ENCODE results near the gene KIF4A. TPM values are rescaled to one million over a fixed set of nuclear protein-coding genes. Genes with fewer than 3 reads are reported as not detected.
A peak's percentile ranks its signal among the peaks of the same experiment; 100 is the strongest.

Gene KIF4A
- polyA plus RNA-seq, 3 donors = 13.0 to 22.6 (median 22.2) TPM

DNA sequence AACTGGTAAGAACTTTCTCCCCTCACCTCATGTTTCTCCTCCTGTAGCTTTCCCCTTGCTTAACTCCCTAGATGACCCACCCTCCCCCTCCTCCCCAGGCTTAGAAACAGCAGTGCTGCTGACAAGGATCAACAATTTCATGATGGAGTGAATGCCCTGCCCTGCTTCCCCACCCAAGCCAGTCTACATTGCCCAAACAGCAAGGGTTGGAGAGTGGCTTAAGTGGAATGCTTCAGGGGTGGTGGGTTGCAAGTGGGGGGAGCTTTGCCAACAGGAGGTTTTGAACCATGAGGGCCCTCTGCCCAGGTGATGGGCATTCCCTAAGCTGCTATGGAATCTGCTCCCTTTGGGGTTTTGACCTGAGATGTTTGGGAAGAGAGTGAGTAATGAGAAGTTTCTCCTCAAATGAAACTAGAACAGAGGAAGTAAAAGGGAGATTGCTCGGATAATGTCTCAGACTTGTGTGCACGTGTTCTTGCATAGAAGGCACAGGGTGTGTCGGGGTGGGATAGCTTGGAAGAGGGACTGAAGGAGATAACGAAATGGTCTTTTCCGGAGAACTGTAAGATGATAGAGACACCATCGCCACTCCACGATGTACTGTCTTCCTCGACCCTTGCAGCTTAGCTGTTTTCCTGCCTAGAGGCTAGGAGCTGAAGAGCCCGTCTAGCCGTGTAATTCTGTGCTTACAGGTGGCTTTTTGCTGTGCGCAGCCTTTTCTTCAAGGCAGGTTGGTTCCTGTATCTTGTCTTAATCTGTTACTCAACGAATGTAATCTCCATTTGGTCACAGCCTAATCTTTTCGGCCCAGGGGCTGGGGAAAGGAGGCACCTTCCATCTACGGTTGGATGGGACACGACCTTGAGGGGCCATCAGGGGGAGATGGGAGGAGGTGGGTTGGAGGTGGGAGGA is 143.3 kb downstream of the KIF4A start:
- no peak for DNase-seq (ENCODE audit: extremely low read depth in 1 of 11, low read depth in 9 of 11, low spot score in 4 of 11)

DNA sequence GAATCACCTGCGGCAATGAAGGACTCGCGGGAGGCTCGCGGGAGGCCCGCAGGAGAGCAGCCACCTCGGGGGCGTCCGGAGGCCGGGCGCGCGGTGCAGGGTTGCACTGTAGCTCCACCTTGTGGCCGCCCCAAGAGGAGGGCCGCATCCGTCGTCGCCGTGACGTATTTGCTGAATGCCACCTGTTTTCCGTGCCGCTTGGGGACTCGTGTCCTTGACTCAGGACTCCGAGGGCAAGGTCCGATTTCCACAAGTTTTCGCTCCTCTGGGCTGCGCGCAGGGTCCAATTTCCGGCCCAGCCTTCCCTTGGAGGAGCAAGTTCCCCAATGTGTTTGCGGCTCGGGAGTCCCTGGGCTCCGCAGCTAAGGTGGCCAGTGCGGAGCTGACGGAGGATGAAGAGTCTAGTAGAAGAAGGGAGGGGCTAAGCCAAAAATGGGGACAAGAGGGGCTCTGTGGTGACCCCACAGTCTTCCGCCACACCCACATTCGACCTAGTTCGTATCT is 144.0 kb downstream of the KIF4A start:
- DNase-seq (ENCODE audit: extremely low read depth in 1 of 11, low read depth in 9 of 11, low spot score in 4 of 11) = peak in 5 of 11 donors; percentile 39 to 56 (median 52)

DNA sequence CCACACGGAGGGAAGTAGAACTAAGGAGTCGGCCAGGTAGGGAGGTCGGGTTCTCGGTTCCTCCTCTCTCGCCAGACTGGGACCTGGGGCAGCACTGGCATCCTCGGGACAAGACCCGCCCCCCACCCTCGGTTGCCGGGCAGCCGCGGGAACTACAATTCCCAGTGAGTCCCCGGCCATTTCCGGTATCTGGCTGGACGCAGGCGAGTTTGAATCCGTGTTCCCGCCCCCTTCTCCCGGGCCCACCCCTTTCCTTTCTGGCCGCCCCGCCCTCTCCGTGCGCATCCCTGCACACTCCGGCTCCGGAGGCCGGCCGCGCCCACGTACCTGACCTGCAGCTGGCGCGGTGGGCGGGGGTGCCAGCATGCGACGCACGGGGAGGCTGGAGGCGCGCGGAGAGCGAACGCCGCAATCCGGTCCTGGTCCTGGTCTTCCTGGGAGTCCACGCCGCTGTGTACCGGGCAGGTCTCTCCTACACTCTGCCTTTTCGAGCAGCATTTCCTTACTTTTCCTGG is 144.5 kb downstream of the KIF4A start:
- peak in 7 of 11 donors; percentile 63 to 81 (median 69) for DNase-seq (ENCODE audit: extremely low read depth in 1 of 11, low read depth in 9 of 11, low spot score in 4 of 11)

DNA sequence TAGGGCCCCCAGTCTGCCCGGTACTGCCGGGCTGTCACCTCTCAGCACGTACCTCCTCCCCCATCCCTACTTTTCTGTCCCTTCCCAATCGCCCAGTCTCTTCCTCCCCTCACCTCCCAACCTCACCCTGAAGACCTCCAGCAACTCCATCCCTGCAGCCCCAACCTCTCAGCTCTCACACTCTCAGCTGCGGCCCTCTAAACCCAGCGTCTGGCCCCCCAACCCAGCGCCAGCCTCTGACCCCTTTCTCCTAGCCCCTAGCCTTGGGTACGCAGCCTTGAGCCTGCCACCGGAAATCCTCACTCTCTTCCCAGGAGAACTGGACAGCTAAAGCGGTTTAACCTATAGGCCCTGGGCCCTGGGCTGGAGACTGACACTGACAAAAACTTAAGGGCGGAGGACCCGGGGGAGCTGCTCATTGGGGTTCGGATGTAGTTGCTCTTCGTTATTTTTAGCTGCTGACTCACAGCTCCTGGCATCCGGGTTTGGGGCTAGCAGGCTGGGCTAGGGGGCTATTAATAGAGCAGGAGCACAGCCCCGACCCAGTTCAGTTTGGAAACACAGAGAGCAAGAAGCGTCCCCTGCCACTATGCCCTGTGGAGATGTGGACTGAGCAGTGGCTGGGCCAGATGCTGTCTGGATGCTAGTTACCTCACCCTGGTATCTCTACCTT is 145.1 kb downstream of the KIF4A start:
- DNase-seq (ENCODE audit: extremely low read depth in 1 of 11, low read depth in 9 of 11, low spot score in 4 of 11) = no peak

DNA sequence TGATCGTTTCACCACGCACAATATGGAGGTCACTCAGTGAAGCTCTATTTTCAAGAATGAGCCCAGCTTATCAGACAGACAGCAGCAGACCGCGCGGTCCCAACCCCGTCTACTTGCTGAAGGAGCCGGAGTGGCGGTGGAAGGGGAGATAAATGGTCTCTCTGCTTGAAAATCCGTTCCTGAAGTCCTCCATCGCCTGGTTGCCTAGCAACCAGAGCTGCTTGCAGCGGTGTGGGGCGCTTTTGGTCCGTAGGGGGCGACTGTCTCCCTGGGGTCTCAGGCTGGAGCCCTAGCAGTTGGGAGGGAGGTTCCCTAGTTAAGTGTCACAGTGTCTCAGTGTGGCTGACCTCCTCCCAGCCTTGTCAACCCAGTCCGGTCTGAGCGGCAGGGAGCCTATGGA is 146.4 kb downstream of the KIF4A start:
- DNase-seq (ENCODE audit: extremely low read depth in 1 of 11, low read depth in 9 of 11, low spot score in 4 of 11) = no peak

DNA sequence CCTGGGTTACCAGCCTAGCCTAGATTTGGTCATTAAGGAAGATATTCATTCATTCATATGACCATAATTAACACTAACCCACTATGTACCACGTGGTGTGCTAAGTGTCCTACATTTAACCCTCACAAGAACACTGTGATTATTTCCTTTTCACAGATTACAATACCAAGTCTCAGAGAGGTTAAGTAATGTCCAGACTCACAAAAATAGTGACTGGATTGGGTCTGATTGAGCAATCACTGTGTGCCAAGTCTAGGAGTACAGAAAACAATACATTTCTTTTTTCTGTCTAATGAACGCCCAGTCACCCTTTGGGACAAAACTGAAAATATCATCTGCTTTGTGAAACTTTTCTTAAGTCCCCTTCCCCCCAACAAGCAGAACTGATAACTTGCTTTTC is 147.1 kb downstream of the KIF4A start:
- DNase-seq (ENCODE audit: extremely low read depth in 1 of 11, low read depth in 9 of 11, low spot score in 4 of 11) = no peak

DNA sequence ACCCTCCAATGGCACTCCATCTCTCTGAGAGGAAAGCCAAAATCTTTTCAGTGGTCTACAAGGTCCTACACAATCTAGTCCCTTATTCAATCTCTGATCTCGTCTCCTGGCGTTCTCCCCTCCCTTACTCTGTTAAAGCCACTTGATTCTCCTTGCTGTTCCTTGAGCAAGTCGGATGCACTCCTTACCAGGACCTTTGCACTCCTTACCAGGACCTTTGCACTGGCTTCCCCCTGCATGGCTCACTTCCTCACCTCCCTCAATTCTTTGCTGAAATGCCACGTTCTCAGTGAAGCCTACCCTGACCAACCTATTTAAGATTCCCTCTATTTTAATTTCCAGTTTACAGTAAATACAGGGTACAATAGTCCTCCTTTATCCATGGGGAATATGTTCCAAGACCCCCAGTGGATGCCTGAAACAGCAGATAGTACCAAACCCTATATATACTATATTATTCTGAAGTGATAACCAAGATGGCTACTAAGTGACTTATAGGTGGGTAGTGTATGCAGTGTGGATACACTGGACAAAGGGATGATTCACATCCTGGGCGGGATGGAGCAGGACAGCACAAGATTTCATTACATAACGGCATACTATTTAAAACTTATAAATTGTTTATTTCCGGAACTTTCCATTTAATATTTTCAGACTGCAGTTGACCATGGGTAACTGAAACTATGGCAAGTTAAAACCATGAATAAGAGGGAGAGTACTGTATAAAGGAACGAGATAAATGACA is 148.2 kb downstream of the KIF4A start:
- DNase-seq (ENCODE audit: extremely low read depth in 1 of 11, low read depth in 9 of 11, low spot score in 4 of 11) = no peak

- DNase-seq (ENCODE audit: extremely low read depth in 1 of 11, low read depth in 9 of 11, low spot score in 4 of 11) = no peak
Measured at GRCh38 chrX:70439016-70439415, 149.1 kb downstream of the KIF4A start.

- DNase-seq (ENCODE audit: extremely low read depth in 1 of 11, low read depth in 9 of 11, low spot score in 4 of 11) = no peak
Measured at GRCh38 chrX:70442224-70442623, 152.3 kb downstream of the KIF4A start.

GRCh38 chrX:70444326-70444945 is 154.5 kb downstream of the KIF4A start, which contains the start of gene DLG3:
Gene DLG3, plus strand, starts transcription at chrX:70444835. Its CDS starts 367 bp downstream, at chrX:70445202.
- DNase-seq (ENCODE audit: extremely low read depth in 1 of 11, low read depth in 9 of 11, low spot score in 4 of 11) = no peak

GRCh38 chrX:70444946-70445656 is 155.2 kb downstream of the KIF4A start:
- no peak for DNase-seq (ENCODE audit: extremely low read depth in 1 of 11, low read depth in 9 of 11, low spot score in 4 of 11)

DNA sequence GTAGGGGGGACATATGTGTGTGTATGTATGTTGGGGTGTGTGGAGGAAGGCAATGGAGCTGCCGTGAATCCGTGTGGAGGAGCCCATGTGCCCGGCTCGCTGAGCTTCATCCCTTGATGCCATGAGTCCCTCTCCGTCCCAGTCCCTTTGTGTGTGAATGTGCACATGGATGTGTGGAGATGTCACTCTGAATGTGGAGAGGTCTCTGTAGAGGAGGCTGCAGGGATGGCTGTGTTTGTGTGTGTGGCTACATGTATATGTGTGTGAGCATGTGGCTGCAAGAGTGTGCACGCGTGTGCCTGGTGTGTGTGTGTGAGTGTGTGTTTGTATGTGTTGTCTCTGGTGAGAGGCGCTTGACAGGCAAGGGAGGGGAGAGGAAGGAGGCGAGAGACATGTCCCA is 156.0 kb downstream of the KIF4A start:
- no peak for DNase-seq (ENCODE audit: extremely low read depth in 1 of 11, low read depth in 9 of 11, low spot score in 4 of 11)

GRCh38 chrX:70446380-70447350 is 156.8 kb downstream of the KIF4A start:
- no peak for DNase-seq (ENCODE audit: extremely low read depth in 1 of 11, low read depth in 9 of 11, low spot score in 4 of 11)

GRCh38 chrX:70449457-70449966 is 159.6 kb downstream of the KIF4A start:
- DNase-seq (ENCODE audit: extremely low read depth in 1 of 11, low read depth in 9 of 11, low spot score in 4 of 11) = no peak

- DNase-seq (ENCODE audit: extremely low read depth in 1 of 11, low read depth in 9 of 11, low spot score in 4 of 11) = peak in 3 of 11 donors; percentile 20 to 37 (median 28)
Measured at GRCh38 chrX:70452143-70452733, 162.3 kb downstream of the KIF4A start.

DNA sequence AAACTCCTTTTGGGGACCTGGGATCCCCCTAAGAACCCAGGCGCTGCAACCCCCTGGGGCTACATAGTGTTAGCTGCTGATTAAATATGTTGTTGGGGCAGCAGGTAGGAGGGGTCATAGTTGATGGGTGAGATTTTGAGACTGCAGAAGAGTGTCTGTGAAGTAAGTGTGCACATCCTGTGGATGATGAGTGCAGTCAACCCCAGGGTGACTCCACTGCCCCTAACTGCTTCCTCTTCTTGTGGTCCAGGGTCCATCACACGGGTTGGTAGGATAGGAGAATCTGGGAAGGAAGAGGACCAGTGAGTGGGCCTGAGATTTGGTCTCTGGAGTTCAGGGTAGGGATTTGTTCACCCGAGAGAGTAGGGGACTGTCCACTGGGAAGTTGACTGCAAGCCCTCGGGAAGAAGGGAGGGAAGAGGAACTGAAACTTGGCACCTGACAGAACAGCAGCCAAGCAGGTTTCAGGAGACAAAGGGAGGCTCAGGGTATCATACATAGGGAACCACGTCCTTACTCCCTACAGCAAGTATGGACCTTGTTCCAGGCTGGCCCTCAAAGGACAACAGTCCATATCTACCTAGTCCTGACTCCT is 163.2 kb downstream of the KIF4A start:
- no peak for DNase-seq (ENCODE audit: extremely low read depth in 1 of 11, low read depth in 9 of 11, low spot score in 4 of 11)

Data from renal cortex interstitium (tissue), 11 donors.